Measurements from ENCODE around the gene RBM10.

The RBM10 gene

DNA sequence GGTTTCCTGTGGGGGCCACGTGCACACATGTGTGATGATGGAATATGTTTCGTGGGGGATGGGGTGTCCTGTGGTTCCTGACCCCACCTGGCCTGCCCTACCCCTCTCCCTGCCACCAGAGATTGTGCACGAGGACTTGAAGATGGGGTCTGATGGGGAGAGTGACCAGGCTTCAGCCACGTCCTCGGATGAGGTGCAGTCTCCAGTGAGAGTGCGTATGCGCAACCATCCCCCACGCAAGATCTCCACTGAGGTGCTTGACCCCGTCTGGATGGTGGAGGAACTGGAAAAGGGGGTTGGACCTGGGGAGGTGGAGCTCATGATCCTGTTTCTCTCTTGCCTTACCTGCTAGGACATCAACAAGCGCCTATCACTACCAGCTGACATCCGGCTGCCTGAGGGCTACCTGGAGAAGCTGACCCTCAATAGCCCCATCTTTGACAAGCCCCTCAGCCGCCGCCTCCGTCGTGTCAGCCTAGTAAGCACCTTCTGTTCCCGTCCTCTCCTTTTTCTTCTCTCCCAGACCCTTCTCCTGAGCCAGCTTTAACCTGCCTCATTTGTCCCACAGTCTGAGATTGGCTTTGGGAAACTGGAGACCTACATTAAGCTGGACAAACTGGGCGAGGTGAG lies 79.4 kb downstream of the RBM10 start:
- Mint-ChIP-seq H3K27ac (ENCODE audit: low read depth) (peak overlapping the region; percentile 29), H3K4me1 (peaks cover 28% of the 10 kb centered on the region), H3K36me3 (ENCODE audit: insufficient read depth) (peaks cover 20% of the 10 kb centered on the region), H3K4me3 (no peak overlapping the region), H3K27me3 (no peaks in the 10 kb centered on the region), H3K9me3 (no peaks in the 10 kb centered on the region)
- DNase-seq (ENCODE audit: low spot score in 2 of 2) (no peak), ATAC-seq (replicated peaks; ENCODE audit: extremely low read depth, poor library complexity, severe bottlenecking) (no peak)

DNA sequence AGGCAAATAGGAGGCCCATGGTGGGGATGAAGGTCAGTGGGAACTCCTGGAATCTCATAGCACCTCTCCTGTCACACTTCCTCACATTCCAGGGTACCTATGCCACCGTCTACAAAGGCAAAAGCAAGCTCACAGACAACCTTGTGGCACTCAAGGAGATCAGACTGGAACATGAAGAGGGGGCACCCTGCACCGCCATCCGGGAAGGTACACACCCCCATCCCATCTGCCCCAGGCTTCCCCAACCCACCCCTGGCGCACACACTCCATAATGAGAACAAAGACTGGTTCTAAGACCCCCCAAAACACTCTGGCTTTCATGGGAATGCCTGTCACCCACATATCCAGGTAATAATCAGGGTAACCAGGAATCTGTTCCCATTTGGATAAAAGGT lies 79.9 kb downstream of the RBM10 start:
- Mint-ChIP-seq H3K36me3 (ENCODE audit: insufficient read depth) (peaks cover 19% of the 10 kb centered on the region), H3K9me3 (no peaks in the 10 kb centered on the region), H3K4me3 (no peak overlapping the region), H3K27me3 (no peaks in the 10 kb centered on the region), H3K4me1 (peaks cover 23% of the 10 kb centered on the region), H3K27ac (ENCODE audit: low read depth) (peak overlapping the region; percentile 29)
- DNase-seq (ENCODE audit: low spot score in 2 of 2) (no peak), ATAC-seq (replicated peaks; ENCODE audit: extremely low read depth, poor library complexity, severe bottlenecking) (no peak)

DNA sequence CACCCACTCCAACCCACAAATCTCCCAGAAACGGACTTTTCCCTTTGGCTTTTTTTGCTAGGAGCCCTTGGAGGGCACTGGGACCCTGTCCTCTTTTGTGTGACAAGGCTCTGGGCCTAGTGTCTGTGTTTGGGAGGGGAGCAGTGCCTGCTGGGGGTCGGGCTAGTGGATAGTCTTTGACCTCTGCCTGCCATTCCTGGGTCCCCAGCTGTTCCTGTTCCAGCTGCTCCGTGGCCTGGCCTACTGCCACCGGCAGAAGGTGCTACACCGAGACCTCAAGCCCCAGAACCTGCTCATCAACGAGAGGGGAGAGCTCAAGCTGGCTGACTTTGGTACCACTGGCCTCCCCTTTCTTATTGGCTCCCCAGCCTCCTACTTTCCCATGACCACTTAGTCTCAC lies 81.0 kb downstream of the RBM10 start:
- Mint-ChIP-seq H3K27ac (ENCODE audit: low read depth) (no peak overlapping the region), H3K36me3 (ENCODE audit: insufficient read depth) (peaks cover 23% of the 10 kb centered on the region), H3K27me3 (no peaks in the 10 kb centered on the region), H3K4me3 (no peak overlapping the region), H3K4me1 (peaks cover 11% of the 10 kb centered on the region), H3K9me3 (no peaks in the 10 kb centered on the region)
- ATAC-seq (replicated peaks; ENCODE audit: extremely low read depth, poor library complexity, severe bottlenecking) = no peak
- DNase-seq (ENCODE audit: low spot score in 2 of 2) = no peak

GRCh38 chrX:47226531-47227333 lies 81.7 kb downstream of the RBM10 start:
- Mint-ChIP-seq H3K4me3 (no peak overlapping the region), H3K4me1 (peaks cover 10% of the 10 kb centered on the region), H3K36me3 (ENCODE audit: insufficient read depth) (peaks cover 25% of the 10 kb centered on the region), H3K9me3 (no peaks in the 10 kb centered on the region), H3K27ac (ENCODE audit: low read depth) (no peak overlapping the region), H3K27me3 (no peaks in the 10 kb centered on the region)
- no peak for DNase-seq (ENCODE audit: low spot score in 2 of 2)
- ATAC-seq (replicated peaks; ENCODE audit: extremely low read depth, poor library complexity, severe bottlenecking) = no peak

- H3K4me3 Mint-ChIP-seq = no peak overlapping the region
- no peak overlapping the region for H3K27ac Mint-ChIP-seq (ENCODE audit: low read depth)
- DNase-seq (ENCODE audit: low spot score in 2 of 2) (no peak), ATAC-seq (replicated peaks; ENCODE audit: extremely low read depth, poor library complexity, severe bottlenecking) (no peak)
- no peaks in the 10 kb centered on the region for H3K27me3 Mint-ChIP-seq
- peaks cover 6% of the 10 kb centered on the region for H3K4me1 Mint-ChIP-seq
- H3K9me3 Mint-ChIP-seq = no peaks in the 10 kb centered on the region
- peaks cover 25% of the 10 kb centered on the region for H3K36me3 Mint-ChIP-seq (ENCODE audit: insufficient read depth)
These were observed 82.2 kb downstream of the RBM10 start for GRCh38 chrX:47227334-47227583.

DNA sequence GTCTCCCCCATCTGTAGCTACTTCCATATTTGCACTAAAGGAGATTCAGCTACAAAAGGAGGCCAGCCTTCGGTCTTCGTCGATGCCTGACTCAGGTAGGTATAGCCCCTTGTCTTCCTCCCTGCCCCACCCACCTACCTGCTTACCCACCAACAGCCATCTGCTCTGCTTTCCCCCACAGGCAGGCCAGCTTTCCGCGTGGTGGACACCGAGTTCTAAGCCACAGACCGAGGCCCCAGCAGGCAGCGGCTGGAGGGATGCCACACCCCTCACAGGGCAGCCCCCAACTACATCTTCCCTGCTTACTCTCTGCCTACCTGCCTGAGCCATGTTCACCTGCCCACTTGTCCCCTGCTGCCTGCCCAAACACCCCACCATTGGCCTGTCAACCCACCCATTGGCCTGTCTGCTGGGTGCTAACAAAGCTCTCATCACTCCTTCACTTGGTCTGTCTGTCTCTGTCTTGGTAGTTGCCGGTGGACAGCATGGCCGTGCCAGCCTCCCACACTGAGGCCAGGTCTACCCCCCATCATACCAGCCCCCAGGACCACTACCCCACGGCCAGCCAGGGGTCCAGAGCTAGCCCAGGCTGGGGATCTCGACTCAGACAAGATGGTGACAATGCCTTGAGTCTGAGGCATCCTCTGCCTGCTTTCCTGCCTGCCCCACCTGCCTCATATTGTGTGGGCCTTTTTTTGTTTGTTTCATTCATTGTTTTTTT lies 83.7 kb downstream of the RBM10 start:
- Mint-ChIP-seq H3K27ac (ENCODE audit: low read depth) (no peak overlapping the region), H3K9me3 (no peaks in the 10 kb centered on the region), H3K4me3 (no peak overlapping the region), H3K4me1 (peaks cover 7% of the 10 kb centered on the region), H3K36me3 (ENCODE audit: insufficient read depth) (peaks cover 37% of the 10 kb centered on the region), H3K27me3 (no peaks in the 10 kb centered on the region)
- DNase-seq (ENCODE audit: low spot score in 2 of 2) (no peak), ATAC-seq (replicated peaks; ENCODE audit: extremely low read depth, poor library complexity, severe bottlenecking) (no peak)

DNA sequence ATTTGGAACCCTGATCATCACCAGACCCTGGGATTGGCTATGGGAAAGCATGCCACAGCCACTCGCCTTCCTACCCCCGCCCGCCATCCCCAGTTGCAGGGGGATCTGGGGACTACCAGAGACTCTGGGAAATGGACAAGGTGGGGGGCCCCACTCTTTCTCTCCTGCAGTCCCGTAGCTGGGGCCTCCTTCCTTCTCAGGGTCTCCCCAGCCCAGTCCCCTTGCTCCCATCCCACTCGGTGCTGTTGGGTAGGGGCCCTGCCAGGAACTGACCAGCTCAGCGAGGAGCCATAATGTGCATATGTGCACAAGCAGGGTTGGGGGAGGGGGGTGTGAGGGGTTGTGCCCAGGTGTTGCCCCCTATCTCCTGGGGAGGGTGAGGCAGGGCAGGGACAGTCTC lies 84.4 kb downstream of the RBM10 start:
- Mint-ChIP-seq H3K27me3 (no peaks in the 10 kb centered on the region), H3K36me3 (ENCODE audit: insufficient read depth) (peaks cover 38% of the 10 kb centered on the region), H3K9me3 (no peaks in the 10 kb centered on the region), H3K4me3 (no peak overlapping the region), H3K4me1 (peaks cover 7% of the 10 kb centered on the region), H3K27ac (ENCODE audit: low read depth) (no peak overlapping the region)
- DNase-seq (ENCODE audit: low spot score in 2 of 2) (no peak), ATAC-seq (replicated peaks; ENCODE audit: extremely low read depth, poor library complexity, severe bottlenecking) (no peak)

DNA sequence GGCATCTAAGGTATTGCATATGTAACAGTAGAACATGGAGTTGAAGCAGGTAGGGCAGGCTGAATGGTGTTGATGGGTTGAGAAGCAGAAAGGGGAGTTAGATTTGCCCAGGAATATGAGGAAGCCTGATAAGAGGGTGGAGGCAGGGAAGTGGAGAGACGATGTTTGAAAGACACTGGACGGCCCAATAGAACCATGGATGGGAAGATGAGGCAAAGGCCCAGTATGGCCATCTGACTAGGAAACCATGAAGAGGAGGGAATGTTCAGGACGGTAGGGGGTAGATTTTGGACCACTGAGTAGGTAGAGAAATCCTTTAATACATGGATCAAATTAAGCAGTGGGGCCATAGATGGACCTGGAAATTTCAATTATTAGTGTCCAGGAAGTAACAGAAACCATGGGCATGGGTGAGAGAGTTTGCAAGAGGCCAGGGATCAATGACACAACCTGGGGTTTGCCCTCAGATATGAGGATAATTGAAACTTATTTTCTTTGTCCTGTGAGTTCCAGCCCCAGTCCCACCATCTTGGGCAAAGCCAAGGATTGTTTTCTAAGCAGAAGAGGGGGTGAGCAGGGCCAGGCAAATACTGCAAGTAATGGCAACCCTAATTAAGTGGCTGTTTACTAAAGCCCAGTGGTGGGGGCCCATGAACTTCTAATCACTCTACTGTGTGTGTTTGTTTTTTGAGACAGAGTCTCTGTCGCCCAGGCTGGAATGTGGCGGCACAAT lies 85.3 kb downstream of the RBM10 start:
- Mint-ChIP-seq H3K4me1 (peaks cover 10% of the 10 kb centered on the region), H3K27ac (ENCODE audit: low read depth) (no peak overlapping the region), H3K27me3 (no peaks in the 10 kb centered on the region), H3K36me3 (ENCODE audit: insufficient read depth) (peaks cover 35% of the 10 kb centered on the region), H3K4me3 (no peak overlapping the region), H3K9me3 (no peaks in the 10 kb centered on the region)
- DNase-seq (ENCODE audit: low spot score in 2 of 2) (no peak), ATAC-seq (replicated peaks; ENCODE audit: extremely low read depth, poor library complexity, severe bottlenecking) (no peak)

GRCh38 chrX:47231167-47231566 lies 86.1 kb downstream of the RBM10 start:
- H3K36me3 Mint-ChIP-seq (ENCODE audit: insufficient read depth) = peaks cover 31% of the 10 kb centered on the region
- H3K4me3 Mint-ChIP-seq = no peak overlapping the region
- peaks cover 19% of the 10 kb centered on the region for H3K4me1 Mint-ChIP-seq
- no peaks in the 10 kb centered on the region for H3K27me3 Mint-ChIP-seq
- no peak for ATAC-seq (replicated peaks; ENCODE audit: extremely low read depth, poor library complexity, severe bottlenecking)
- no peaks in the 10 kb centered on the region for H3K9me3 Mint-ChIP-seq
- DNase-seq (ENCODE audit: low spot score in 2 of 2) = no peak
- peak overlapping the region; percentile 70 for H3K27ac Mint-ChIP-seq (ENCODE audit: low read depth)

DNA sequence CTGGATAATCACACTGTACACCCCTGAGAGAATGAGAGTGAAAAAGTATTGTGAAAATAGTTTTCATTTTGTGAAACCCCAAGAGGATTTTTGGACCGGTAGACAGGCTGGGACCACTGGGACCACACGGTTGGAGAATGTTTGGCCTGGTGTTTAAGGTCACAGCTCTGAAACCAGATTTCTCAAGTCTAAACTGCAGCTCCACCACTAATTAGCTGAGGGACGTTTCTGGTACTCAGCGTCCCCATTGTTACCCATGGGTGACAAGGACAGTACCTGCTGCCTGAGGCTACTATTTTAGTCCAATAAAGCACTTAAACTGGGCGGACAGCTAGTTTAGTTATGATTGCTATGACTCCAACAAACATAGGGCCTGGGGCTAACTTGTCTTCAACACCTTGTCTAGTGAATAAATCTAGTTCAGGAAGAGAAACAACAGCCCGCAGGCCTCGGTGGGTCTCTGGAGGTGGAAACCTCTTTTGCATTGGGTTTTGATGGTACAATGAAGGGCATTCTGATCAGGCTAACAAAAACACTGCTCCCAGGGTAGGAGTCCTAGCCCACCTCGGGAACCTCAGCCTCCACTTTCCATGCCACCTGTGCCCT lies 87.3 kb downstream of the RBM10 start:
- Mint-ChIP-seq H3K9me3 (no peaks in the 10 kb centered on the region), H3K36me3 (ENCODE audit: insufficient read depth) (peaks cover 28% of the 10 kb centered on the region), H3K27ac (ENCODE audit: low read depth) (peak overlapping the region; percentile 100), H3K4me1 (peaks cover 20% of the 10 kb centered on the region), H3K4me3 (peak overlapping the region; percentile 93), H3K27me3 (no peaks in the 10 kb centered on the region)
- ATAC-seq (replicated peaks; ENCODE audit: extremely low read depth, poor library complexity, severe bottlenecking) (no peak), DNase-seq (ENCODE audit: low spot score in 2 of 2) (no peak)

DNA sequence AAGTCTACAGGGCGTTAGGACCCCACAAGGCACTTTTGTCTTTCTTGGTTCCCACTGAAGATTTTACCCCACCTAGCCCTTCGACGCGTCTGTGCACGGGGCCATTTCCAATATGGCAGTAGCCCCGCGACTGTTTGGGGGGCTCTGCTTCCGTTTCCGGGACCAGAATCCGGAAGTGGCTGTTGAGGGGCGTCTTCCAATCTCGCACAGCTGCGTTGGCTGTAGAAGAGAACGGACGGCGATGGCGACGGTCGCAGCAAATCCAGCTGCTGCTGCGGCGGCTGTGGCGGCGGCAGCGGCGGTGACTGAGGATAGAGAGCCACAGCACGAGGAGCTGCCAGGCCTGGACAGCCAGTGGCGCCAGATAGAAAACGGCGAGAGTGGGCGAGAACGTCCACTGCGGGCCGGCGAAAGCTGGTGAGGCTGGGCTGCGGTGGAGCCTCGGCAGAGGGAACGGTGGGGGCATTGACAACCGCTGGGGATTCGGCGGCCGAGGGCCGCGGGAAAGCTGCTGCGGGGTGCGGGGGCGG lies 87.8 kb downstream of the RBM10 start, which contains the start of gene USP11:
TSS of gene USP11 (plus strand) at position 207 of the 530 bp plus-strand sequence. CDS start at position 242, 35 bp downstream.
- ATAC-seq (replicated peaks; ENCODE audit: extremely low read depth, poor library complexity, severe bottlenecking) = peak; percentile 33
- Mint-ChIP-seq H3K4me3 (peak within 1 kb of the TSS; percentile 93), H3K9me3 (no peaks in the 10 kb centered on the region), H3K27me3 (no peaks in the 10 kb centered on the region), H3K36me3 (ENCODE audit: insufficient read depth) (peaks cover 32% of the 10 kb centered on the region), H3K4me1 (peaks cover 20% of the 10 kb centered on the region), H3K27ac (ENCODE audit: low read depth) (peak within 1 kb of the TSS; percentile 100)
- peak; percentile 36 to 37 for DNase-seq (ENCODE audit: low spot score in 2 of 2)
